IPS DF 6.9 (cell line): ENCODE results near the gene TIAL1.
"Not testable (repeated sequence)": the region's sequence is repeated elsewhere in the genome, so short reads cannot be mapped to it uniquely, and the experiment has no call there.

ENCODE experiments used
- DNase-seq: peaks from one replicate; pipeline ENCODE4 v3.0.0-alpha.2; 2013; ENCODE audit warnings: low read depth, low spot score
- H3K27ac ChIP-seq: one replicate; pipeline ENCODE4 v1.5.1; 2013; ENCODE audit warnings: low read length, control low read depth
- H3K27me3 ChIP-seq: 2 replicates; pipeline ENCODE4 v1.6.1; 2013; ENCODE audit warnings: mild to moderate bottlenecking, low read length; ENCODE audit not compliant: control insufficient read depth, insufficient read depth
- H3K36me3 ChIP-seq: 2 replicates; pipeline ENCODE4 v1.6.1; 2013; ENCODE audit warnings: low read length; ENCODE audit not compliant: control insufficient read depth, insufficient read depth
- H3K4me1 ChIP-seq: 2 replicates; pipeline ENCODE4 v1.6.1; 2013; ENCODE audit warnings: low read length; ENCODE audit not compliant: control insufficient read depth, insufficient read depth
- H3K4me3 ChIP-seq: 2 replicates; pipeline ENCODE4 v1.5.1; 2013; ENCODE audit warnings: mild to moderate bottlenecking, low read length
- H3K9me3 ChIP-seq: 2 replicates; pipeline ENCODE4 v1.6.1; 2013; ENCODE audit warnings: low read length, inconsistent platforms; ENCODE audit not compliant: control insufficient read depth, insufficient read depth
- WGBS: extraction: QIAGEN DNeasy Blood & Tissue Kit; methylation state at CpG from one replicate; pipeline ENCODE4 v1.1.7; 2013; ENCODE audit warnings: mixed read lengths, missing lambda C conversion rate; ENCODE audit not compliant: insufficient read length, insufficient coverage; 5-methylcytosine and 5-hydroxymethylcytosine counted together

TIAL1 gene

GRCh38 chr10:119538632-119539358 lies 58.0 kb downstream of the TIAL1 start:
- Histone ChIP-seq H3K27ac (no peak overlapping the region), H3K4me3 (no peak overlapping the region), H3K27me3 (peaks cover 16% of the 10 kb centered on the region), H3K36me3 (no peaks in the 10 kb centered on the region), H3K9me3 (no peaks in the 10 kb centered on the region), H3K4me1 (no peaks in the 10 kb centered on the region)
- DNase-seq: no peak
- no CpG with 5 or more reads among the region's 9 CpGs for WGBS

GRCh38 chr10:119537953-119538630 lies 58.7 kb downstream of the TIAL1 start:
- WGBS: no CpG with 5 or more reads among the region's 5 CpGs
- Histone ChIP-seq H3K9me3 (no peaks in the 10 kb centered on the region), H3K27ac (no peak overlapping the region), H3K36me3 (no peaks in the 10 kb centered on the region), H3K27me3 (peaks cover 15% of the 10 kb centered on the region), H3K4me1 (no peaks in the 10 kb centered on the region), H3K4me3 (no peak overlapping the region)
- DNase-seq: no peak

GRCh38 chr10:119536508-119537025 lies 60.2 kb downstream of the TIAL1 start:
- no peaks in the 10 kb centered on the region for H3K36me3 ChIP-seq
- no peak overlapping the region for H3K27ac ChIP-seq
- no peaks in the 10 kb centered on the region for H3K4me1 ChIP-seq
- DNase-seq: no peak
- H3K9me3 ChIP-seq: no peaks in the 10 kb centered on the region
- H3K27me3 ChIP-seq: peaks cover 9% of the 10 kb centered on the region
- WGBS: no CpG with 5 or more reads among the region's 9 CpGs
- H3K4me3 ChIP-seq: no peak overlapping the region

- H3K36me3 ChIP-seq: no peaks in the 10 kb centered on the region
- no peak overlapping the region for H3K27ac ChIP-seq
- H3K27me3 ChIP-seq: peaks cover 3% of the 10 kb centered on the region; the same call in 1 of the 2 replicates
- DNase-seq: no peak
- no CpG with 5 or more reads among the region's 11 CpGs for WGBS
- no peaks in the 10 kb centered on the region for H3K9me3 ChIP-seq
- H3K4me3 ChIP-seq: no peak overlapping the region
- H3K4me1 ChIP-seq: no peaks in the 10 kb centered on the region
Observed at GRCh38 chr10:119535837-119536507, 60.8 kb downstream of the TIAL1 start.

- H3K36me3 ChIP-seq: no peaks in the 10 kb centered on the region
- H3K4me3 ChIP-seq: no peak overlapping the region
- H3K27me3 ChIP-seq: no peaks in the 10 kb centered on the region; the same call in 1 of the 2 replicates
- no CpG with 5 or more reads among the region's 3 CpGs for WGBS
- no peaks in the 10 kb centered on the region for H3K4me1 ChIP-seq
- no peak overlapping the region for H3K27ac ChIP-seq
- DNase-seq: no peak
- H3K9me3 ChIP-seq: no peaks in the 10 kb centered on the region
Observed at GRCh38 chr10:119535305-119535704, 61.5 kb downstream of the TIAL1 start.

- Histone ChIP-seq H3K36me3 (no peaks in the 10 kb centered on the region), H3K4me3 (no peak overlapping the region), H3K9me3 (no peaks in the 10 kb centered on the region), H3K27me3 (no peaks in the 10 kb centered on the region), H3K27ac (no peak overlapping the region), H3K4me1 (no peaks in the 10 kb centered on the region)
- no peak for DNase-seq
- WGBS: no CpG with 5 or more reads among the region's 2 CpGs
Observed at GRCh38 chr10:119533473-119533872, 63.3 kb downstream of the TIAL1 start.

- WGBS: no CpG with 5 or more reads among the region's 8 CpGs
- not testable (repeated sequence) for H3K4me1 ChIP-seq, H3K9me3 ChIP-seq, H3K36me3 ChIP-seq, H3K4me3 ChIP-seq, H3K27me3 ChIP-seq, H3K27ac ChIP-seq, DNase-seq
Observed at GRCh38 chr10:119532791-119533190, 64.0 kb downstream of the TIAL1 start.

- not testable (repeated sequence) for H3K4me1 ChIP-seq, H3K27me3 ChIP-seq, H3K36me3 ChIP-seq, H3K9me3 ChIP-seq, DNase-seq, H3K27ac ChIP-seq, H3K4me3 ChIP-seq
- WGBS: no CpG with 5 or more reads among the region's 8 CpGs
Observed at GRCh38 chr10:119532251-119532650, 64.5 kb downstream of the TIAL1 start.

- H3K36me3 ChIP-seq: no peaks in the 10 kb centered on the region
- H3K27me3 ChIP-seq: no peaks in the 10 kb centered on the region
- DNase-seq: no peak
- no peak overlapping the region for H3K4me3 ChIP-seq
- H3K9me3 ChIP-seq: no peaks in the 10 kb centered on the region
- WGBS: no CpG with 5 or more reads among the region's 1 CpG
- no peak overlapping the region for H3K27ac ChIP-seq
- no peaks in the 10 kb centered on the region for H3K4me1 ChIP-seq
Observed at GRCh38 chr10:119531067-119531466, 65.7 kb downstream of the TIAL1 start.

GRCh38 chr10:119528663-119529237 lies 68.0 kb downstream of the TIAL1 start:
- no CpG with 5 or more reads among the region's 8 CpGs for WGBS
- H3K36me3 ChIP-seq, H3K27me3 ChIP-seq, DNase-seq, H3K4me3 ChIP-seq, H3K27ac ChIP-seq, H3K9me3 ChIP-seq, H3K4me1 ChIP-seq: not testable (repeated sequence)
